ENCODE measurements around the gene BSG.

BSG gene

DNA sequence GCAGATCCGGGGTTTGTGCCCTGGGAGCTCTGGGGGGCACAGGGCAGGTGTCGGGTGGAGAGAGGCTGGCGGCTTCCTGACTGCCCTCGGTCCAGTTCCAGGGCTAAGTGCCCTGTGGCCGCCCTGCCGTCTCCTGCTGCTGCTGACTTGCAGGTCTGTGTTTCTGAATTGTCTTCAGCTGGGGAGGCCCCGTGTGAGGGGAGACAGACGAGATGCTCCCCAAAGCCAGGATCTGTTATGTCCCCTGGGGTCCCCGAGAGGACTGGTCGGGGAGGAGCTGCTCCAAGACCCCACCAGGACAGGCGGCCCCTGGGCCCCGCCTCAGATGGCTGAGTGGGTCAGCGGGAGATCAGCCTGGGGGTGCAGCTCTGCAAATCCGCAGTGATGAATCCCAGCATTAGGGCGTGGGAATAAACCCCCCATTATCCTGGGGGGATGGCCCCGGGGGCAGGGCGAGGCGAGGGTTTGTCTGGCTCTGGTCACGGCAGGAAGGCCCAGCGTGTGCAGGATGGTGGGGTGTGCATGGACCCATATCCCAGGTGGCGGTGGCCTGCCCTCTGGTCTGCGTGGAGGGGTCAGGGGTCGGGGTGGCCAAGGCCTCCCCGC lies 22.0 kb downstream of the BSG start:
- TF ChIP-seq, protein P1, sequence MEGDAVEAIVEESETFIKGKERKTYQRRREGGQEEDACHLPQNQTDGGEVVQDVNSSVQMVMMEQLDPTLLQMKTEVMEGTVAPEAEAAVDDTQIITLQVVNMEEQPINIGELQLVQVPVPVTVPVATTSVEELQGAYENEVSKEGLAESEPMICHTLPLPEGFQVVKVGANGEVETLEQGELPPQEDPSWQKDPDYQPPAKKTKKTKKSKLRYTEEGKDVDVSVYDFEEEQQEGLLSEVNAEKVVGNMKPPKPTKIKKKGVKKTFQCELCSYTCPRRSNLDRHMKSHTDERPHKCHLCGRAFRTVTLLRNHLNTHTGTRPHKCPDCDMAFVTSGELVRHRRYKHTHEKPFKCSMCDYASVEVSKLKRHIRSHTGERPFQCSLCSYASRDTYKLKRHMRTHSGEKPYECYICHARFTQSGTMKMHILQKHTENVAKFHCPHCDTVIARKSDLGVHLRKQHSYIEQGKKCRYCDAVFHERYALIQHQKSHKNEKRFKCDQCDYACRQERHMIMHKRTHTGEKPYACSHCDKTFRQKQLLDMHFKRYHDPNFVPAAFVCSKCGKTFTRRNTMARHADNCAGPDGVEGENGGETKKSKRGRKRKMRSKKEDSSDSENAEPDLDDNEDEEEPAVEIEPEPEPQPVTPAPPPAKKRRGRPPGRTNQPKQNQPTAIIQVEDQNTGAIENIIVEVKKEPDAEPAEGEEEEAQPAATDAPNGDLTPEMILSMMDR (IDR thresholded peaks at IDR 0.05; ENCODE audit: low read depth, low read length, missing control alignments), result no peak
- Histone ChIP-seq H3K36me3 (replicated peaks) (no peaks in the 10 kb centered on the region), H3K4me3 (ENCODE audit: low read depth, low read length) (no peak overlapping the region), H3K27me3 (replicated peaks) (no peaks in the 10 kb centered on the region), H3K27ac (no peak overlapping the region)
- no peak for DNase-seq
- in situ Hi-C loops (cut with HindIII; ENCODE audit: low pct_ligation_motif_present, low sequenced_read_pairs), result no loop called here

DNA sequence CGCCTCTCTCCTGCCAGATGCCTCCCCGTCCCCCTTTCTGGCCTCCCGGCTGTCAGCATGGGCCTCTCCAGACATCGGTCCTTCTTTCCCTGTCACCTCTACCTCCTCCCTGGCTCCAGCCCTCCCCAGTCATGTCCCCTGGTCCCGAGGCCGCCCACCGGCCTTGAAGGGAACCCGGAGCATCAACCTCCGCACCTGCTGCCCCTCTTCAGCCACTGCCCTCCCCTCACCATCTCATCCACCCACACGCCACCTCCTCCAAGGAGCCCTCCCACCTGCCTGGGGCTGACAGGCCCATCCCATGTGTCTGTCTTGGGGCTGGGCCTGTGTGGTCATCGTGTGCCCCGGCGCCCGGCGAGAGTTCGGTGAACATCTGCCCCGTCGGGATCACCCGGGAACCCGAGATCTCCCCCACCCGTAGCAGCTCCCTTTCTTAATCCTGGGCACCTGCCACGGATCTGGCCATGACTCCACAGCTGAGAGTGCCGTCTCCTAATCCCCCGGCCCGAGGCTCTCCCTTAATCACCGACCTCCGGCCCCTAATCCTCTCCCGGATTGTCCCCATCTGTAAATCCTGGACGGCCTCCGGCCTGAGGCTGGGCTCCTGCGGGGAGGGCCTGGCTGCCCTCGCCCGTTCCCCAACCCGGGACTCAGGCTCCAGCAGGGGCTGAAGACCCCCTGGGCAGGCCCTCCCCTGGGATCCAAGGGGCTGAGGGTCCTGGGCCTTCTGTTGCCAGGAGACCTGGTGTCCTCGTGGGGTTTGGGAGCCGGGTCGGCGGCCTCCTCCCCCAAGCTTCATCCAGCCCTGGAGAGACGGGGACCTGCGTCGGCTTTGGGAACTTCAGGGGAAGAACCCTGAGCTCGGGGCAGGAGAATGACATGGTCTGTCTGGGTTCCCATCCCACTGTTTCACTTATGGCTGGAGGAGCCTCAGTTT lies 23.2 kb downstream of the BSG start:
- in situ Hi-C loops (cut with HindIII; ENCODE audit: low pct_ligation_motif_present, low sequenced_read_pairs), result no loop called here
- no peak for DNase-seq
- H3K36me3 ChIP-seq (replicated peaks), result no peaks in the 10 kb centered on the region
- TF ChIP-seq, protein P1 (IDR thresholded peaks at IDR 0.05; ENCODE audit: low read depth, low read length, missing control alignments), result no peak
- no peak overlapping the region for H3K4me3 ChIP-seq (ENCODE audit: low read depth, low read length)
- no peak overlapping the region for H3K27ac ChIP-seq
- no peaks in the 10 kb centered on the region for H3K27me3 ChIP-seq (replicated peaks)

DNA sequence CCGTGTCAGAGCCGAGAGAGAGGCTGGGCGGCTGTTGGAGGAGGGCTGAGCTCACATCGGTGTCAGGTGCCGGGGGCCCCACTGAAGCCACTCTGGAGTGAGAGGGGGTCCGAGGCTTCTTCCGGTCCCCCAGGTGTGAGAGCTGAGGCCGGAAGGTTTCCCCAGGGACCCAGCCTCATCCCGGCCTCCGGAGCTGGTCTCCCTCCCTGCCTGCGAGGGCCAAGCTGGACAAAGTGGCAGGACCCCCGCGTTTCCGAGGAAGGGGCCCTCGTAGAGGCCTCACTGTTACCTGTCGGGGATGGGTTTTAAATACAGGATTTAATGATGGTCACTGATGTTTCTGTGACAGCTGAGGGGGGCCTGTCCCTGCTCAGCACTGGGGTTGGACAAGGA lies 23.9 kb downstream of the BSG start:
- Histone ChIP-seq H3K4me3 (ENCODE audit: low read depth, low read length) (no peak overlapping the region), H3K27me3 (replicated peaks) (no peaks in the 10 kb centered on the region), H3K27ac (no peak overlapping the region), H3K36me3 (replicated peaks) (no peaks in the 10 kb centered on the region)
- in situ Hi-C loops (cut with HindIII; ENCODE audit: low pct_ligation_motif_present, low sequenced_read_pairs), result no loop called here
- no peak for DNase-seq
- TF ChIP-seq, protein P1 (IDR thresholded peaks at IDR 0.05; ENCODE audit: low read depth, low read length, missing control alignments), result no peak

DNA sequence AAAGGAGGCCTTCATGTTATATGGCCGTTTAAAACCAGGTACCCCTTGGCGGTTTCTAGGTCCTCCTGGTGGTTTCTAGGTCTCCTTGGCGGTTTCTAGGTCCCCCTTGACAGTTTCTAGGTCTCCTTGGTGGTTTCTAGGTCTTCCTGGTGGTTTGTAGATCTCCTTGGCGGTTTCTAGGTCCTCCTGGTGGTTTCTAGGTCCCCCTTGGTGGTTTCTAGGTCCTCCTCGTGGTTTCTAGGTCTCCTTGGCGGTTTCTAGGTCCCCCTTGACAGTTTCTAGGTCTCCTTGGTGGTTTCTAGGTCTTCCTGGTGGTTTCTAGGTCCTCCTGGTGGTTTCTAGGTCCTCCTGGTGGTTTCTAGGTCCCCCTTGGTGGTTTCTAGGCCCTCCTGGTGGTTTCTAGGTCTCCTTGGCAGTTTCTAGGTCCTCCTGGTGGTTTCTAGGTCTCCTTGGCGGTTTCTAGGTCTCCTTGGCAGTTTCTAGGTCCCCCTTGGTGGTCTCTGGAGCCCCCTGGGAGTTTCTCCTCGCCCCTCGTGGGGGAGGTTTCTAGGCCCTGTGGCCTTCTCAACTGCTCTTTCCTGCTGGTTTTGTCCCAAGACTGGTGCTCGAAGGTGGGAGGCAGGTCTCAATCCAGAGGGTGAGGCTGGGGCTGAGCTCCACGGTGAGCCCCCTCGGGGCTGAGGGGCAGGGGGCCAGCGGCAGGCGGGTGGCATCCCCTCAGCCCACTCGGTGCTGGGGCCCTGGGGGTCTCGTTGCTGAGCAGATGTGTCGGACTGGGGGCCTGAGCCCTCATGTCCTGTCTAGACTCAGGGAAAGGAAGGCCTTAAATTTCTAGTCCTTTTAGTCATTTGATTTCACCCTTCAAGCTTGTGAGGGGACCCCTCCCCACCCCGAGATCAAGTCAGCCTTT lies 25.3 kb downstream of the BSG start:
- TF ChIP-seq, protein P1 (IDR thresholded peaks at IDR 0.05; ENCODE audit: low read depth, low read length, missing control alignments), result no peak
- Histone ChIP-seq H3K27ac (no peak overlapping the region), H3K36me3 (replicated peaks) (no peaks in the 10 kb centered on the region), H3K4me3 (ENCODE audit: low read depth, low read length) (no peak overlapping the region), H3K27me3 (replicated peaks) (no peaks in the 10 kb centered on the region)
- in situ Hi-C loops (cut with HindIII; ENCODE audit: low pct_ligation_motif_present, low sequenced_read_pairs), result no loop called here
- no peak for DNase-seq

DNA sequence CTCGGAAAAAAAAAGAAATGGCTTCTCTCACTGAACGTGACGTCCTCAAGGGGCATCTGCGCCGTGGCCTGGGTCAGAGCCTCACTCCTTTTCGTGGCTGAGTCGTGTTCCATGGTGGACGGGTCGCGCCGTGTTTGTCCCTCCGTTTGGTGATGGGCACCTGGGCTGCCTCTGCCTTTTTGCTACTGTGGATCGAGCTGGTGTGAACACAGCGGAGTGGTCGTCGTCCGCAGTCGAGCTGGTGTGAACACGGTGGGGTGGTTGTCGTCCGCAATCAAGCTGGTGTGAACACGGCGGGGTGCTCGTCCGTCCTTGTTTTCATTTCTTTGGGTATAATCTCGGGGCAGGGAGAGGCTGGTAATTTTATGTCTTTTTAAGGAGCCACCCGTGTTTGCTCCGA lies 28.9 kb downstream of the BSG start:
- in situ Hi-C loops (cut with HindIII; ENCODE audit: low pct_ligation_motif_present, low sequenced_read_pairs), result no loop called here
- TF ChIP-seq, protein P1 (IDR thresholded peaks at IDR 0.05; ENCODE audit: low read depth, low read length, missing control alignments), result no peak
- H3K27ac ChIP-seq, result no peak overlapping the region
- no peak overlapping the region for H3K4me3 ChIP-seq (ENCODE audit: low read depth, low read length)
- no peak for DNase-seq
- no peaks in the 10 kb centered on the region for H3K36me3 ChIP-seq (replicated peaks)
- H3K27me3 ChIP-seq (replicated peaks), result no peaks in the 10 kb centered on the region
